Activated CD8-positive, alpha-beta memory T cell treated with anti-CD3 and anti-CD28 coated beads, Interleukin-2, amount 50 U/mL, for 24 hours (primary cell): ENCODE results near the gene OR1L8.

Experiments used
- DNase-seq: peaks from one replicate; pipeline ENCODE4 v3.0.0-alpha.2; 2020; ENCODE audit errors: extremely low read depth

OR1L8 gene

GRCh38 chr9:122518226-122518625 is 65.0 kb downstream of the OR1L8 start:
- DNase-seq = no peak
